Nephron (organoid): ENCODE data around the gene CPEB4.

Experiments
- H3K27ac Mint-ChIP-seq, 3 experiments: 2 replicates each; pipeline ENCODE4 v1.8.0; 2020; ENCODE audit warnings: mixed read lengths in 3 of 3, mild to moderate bottlenecking in 2 of 3, moderate library complexity in 1 of 3
- H3K27me3 Mint-ChIP-seq: 2 replicates; pipeline ENCODE4 v1.8.0; 2021; ENCODE audit warnings: low read depth, mild to moderate bottlenecking, moderate library complexity, mixed read lengths
- H3K36me3 Mint-ChIP-seq: 2 replicates; pipeline ENCODE4 v1.8.0; 2020; ENCODE audit warnings: low read depth, mixed read lengths
- H3K4me1 Mint-ChIP-seq: 2 replicates; pipeline ENCODE4 v1.8.0; 2020; ENCODE audit warnings: mixed read lengths
- H3K4me3 Mint-ChIP-seq, 3 experiments: 2 replicates each; pipeline ENCODE4 v1.8.0; 2020; ENCODE audit warnings: mild to moderate bottlenecking in 3 of 3, mixed read lengths in 3 of 3, moderate library complexity in 2 of 3
- H3K9me3 Mint-ChIP-seq: 2 replicates; pipeline ENCODE4 v1.8.0; 2020; ENCODE audit warnings: mixed read lengths
- CTCF ChIP-seq, 3 experiments: fragments of 200-600 bp; sonication (generic); IDR thresholded peaks; one replicate each; pipeline ENCODE4 v1.5.0; 2021; ENCODE audit warnings: antibody characterized with exemption in 3 of 3; ENCODE audit not compliant: unreplicated experiment in 3 of 3

The CPEB4 gene

DNA sequence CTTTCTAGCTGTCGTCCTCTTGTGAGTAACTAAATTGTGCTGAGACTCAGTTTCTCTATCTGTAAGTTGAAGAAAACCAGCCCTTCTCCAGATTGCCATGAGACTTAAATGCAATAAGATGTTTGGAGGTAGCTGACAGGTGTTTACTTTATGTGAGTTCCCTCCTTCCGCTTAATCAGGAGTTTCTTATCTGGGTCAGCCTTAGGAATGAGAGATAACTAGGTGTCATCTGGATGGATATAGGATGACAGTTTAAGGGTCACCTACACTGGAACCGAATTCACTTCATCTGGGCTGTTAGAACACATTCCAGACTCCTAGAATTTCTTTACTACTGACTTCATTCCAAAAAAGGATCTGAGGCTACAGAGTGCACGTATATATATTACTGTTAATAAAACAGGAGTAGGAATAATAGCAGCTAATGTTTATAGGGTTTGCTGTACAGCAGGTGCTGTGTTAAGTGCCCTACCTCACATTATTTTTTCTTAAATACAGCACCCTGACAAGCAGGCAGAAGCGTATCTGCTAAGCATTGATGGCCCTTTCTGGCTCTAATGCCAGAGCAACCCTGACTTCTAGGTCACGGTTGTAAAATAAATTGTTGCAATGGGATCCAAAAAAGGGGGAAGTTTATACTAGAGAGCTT, 30.0 kb upstream of the CPEB4 start:
- no peaks in the 10 kb centered on the region for H3K9me3 Mint-ChIP-seq
- H3K27me3 Mint-ChIP-seq = peaks cover 4% of the 10 kb centered on the region
- peak overlapping the region in 1 of 3 experiments; percentile 43 for H3K27ac Mint-ChIP-seq
- H3K4me1 Mint-ChIP-seq = peaks cover 10% of the 10 kb centered on the region
- TF ChIP-seq CTCF (IDR thresholded peaks at IDR 0.05; ENCODE audit: unreplicated experiment in 3 of 3) = no peak
- no peak overlapping the region for H3K4me3 Mint-ChIP-seq
- H3K36me3 Mint-ChIP-seq = no peaks in the 10 kb centered on the region

- TF ChIP-seq CTCF (IDR thresholded peaks at IDR 0.05; ENCODE audit: unreplicated experiment in 3 of 3) = no peak
- Mint-ChIP-seq H3K4me3 (no peak overlapping the region), H3K9me3 (no peaks in the 10 kb centered on the region), H3K27me3 (peaks cover 4% of the 10 kb centered on the region), H3K27ac (peak overlapping the region in 1 of 3 experiments; percentile 43), H3K36me3 (no peaks in the 10 kb centered on the region), H3K4me1 (peaks cover 10% of the 10 kb centered on the region)
Observed at GRCh38 chr5:173858670-173859407, 29.3 kb upstream of the CPEB4 start.

GRCh38 chr5:173859408-173860159, 28.6 kb upstream of the CPEB4 start:
- no peaks in the 10 kb centered on the region for H3K9me3 Mint-ChIP-seq
- peaks cover 10% of the 10 kb centered on the region for H3K4me1 Mint-ChIP-seq
- H3K27me3 Mint-ChIP-seq = peaks cover 4% of the 10 kb centered on the region
- TF ChIP-seq CTCF (IDR thresholded peaks at IDR 0.05; ENCODE audit: unreplicated experiment in 3 of 3) = no peak
- no peaks in the 10 kb centered on the region for H3K36me3 Mint-ChIP-seq
- H3K4me3 Mint-ChIP-seq = no peak overlapping the region
- peak overlapping the region in 2 of 3 experiments; percentile 20 to 43 for H3K27ac Mint-ChIP-seq

DNA sequence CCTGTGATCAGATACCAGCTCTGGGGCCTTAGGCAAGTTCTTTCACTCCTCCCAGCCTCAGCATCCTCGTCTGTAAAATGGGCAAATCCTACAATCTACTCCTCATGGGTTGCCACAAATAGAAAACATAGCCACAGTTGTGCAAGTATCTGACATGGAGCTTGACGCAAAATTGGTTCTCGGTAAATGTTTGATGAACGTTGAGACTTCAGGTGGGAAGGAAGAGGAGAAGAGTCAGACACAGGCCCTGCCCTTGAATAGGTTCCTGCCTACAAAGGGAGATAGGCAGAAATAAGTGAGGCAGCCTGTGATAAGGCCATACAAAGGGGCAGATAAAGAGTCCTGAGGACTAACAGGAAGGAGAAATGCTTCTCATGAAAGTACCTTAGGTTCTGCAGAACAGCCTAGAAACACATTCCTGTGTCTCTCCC, 26.1 kb upstream of the CPEB4 start:
- no peaks in the 10 kb centered on the region for H3K36me3 Mint-ChIP-seq
- no peak overlapping the region for H3K4me3 Mint-ChIP-seq
- no peaks in the 10 kb centered on the region for H3K9me3 Mint-ChIP-seq
- no peaks in the 10 kb centered on the region for H3K27me3 Mint-ChIP-seq
- peaks cover 10% of the 10 kb centered on the region for H3K4me1 Mint-ChIP-seq
- peak overlapping the region in 1 of 3 experiments; percentile 58 for H3K27ac Mint-ChIP-seq
- no peak for TF ChIP-seq CTCF (IDR thresholded peaks at IDR 0.05; ENCODE audit: unreplicated experiment in 3 of 3)

GRCh38 chr5:173863359-173863758, 24.8 kb upstream of the CPEB4 start:
- no peak for TF ChIP-seq CTCF (IDR thresholded peaks at IDR 0.05; ENCODE audit: unreplicated experiment in 3 of 3)
- Mint-ChIP-seq H3K27ac (peak overlapping the region in 1 of 3 experiments; percentile 19), H3K27me3 (no peaks in the 10 kb centered on the region), H3K9me3 (peaks cover 3% of the 10 kb centered on the region), H3K4me1 (peaks cover 6% of the 10 kb centered on the region), H3K36me3 (no peaks in the 10 kb centered on the region), H3K4me3 (no peak overlapping the region)
